Coronary artery (tissue), 2 donors: Measurements from ENCODE around the gene SLC49A3.
"Not testable (repeated sequence)": the region's sequence is repeated elsewhere in the genome, so short reads cannot be mapped to it uniquely, and the experiment has no call there.

Experiments used
- DNase-seq: peaks from one replicate; pipeline ENCODE4 v3.0.0-alpha.2; 2017; ENCODE audit warnings: low spot score
- H3K27ac ChIP-seq, 2 donors: fragments of 200-600 bp; sonication (generic); one replicate each; pipeline ENCODE4 v1.5.1; 2016 to 2019
- H3K4me3 ChIP-seq: fragments of 200-600 bp; sonication (generic); 2 replicates; pipeline ENCODE4 v1.5.1; 2016; ENCODE audit warnings: mild to moderate bottlenecking, moderate library complexity
- TF ChIP-seq, protein P1 (sequence below): fragments of 200-600 bp; sonication (generic); IDR thresholded peaks from one replicate; pipeline ENCODE4 v1.5.1; 2019; ENCODE audit warnings: antibody characterized with exemption

SLC49A3 gene

DNA sequence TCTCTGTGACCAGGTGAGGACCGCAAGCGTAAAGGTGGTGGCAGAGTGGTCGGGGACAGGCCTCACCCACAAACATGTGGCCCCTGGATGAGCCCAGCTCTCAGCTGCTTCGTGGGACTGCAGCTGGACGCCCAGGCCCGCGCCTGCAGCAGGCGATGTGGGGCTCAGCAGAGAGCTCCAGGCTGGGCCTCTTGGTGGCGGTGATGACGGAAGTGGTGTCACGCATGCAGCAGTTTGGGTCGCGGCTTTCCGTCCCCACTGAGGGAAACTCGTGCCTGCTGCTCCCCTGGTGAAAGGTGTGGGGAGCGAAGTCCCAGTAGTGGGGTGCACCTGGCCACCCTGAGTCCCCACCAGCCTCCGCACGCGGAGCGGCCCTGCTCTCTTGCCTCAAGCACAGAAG is 43.5 kb upstream of the SLC49A3 start:
- Histone ChIP-seq H3K27ac (no peak overlapping the region), H3K4me3 (no peak overlapping the region)
- TF ChIP-seq, protein P1, sequence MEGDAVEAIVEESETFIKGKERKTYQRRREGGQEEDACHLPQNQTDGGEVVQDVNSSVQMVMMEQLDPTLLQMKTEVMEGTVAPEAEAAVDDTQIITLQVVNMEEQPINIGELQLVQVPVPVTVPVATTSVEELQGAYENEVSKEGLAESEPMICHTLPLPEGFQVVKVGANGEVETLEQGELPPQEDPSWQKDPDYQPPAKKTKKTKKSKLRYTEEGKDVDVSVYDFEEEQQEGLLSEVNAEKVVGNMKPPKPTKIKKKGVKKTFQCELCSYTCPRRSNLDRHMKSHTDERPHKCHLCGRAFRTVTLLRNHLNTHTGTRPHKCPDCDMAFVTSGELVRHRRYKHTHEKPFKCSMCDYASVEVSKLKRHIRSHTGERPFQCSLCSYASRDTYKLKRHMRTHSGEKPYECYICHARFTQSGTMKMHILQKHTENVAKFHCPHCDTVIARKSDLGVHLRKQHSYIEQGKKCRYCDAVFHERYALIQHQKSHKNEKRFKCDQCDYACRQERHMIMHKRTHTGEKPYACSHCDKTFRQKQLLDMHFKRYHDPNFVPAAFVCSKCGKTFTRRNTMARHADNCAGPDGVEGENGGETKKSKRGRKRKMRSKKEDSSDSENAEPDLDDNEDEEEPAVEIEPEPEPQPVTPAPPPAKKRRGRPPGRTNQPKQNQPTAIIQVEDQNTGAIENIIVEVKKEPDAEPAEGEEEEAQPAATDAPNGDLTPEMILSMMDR, result no peak
- no peak for DNase-seq

DNA sequence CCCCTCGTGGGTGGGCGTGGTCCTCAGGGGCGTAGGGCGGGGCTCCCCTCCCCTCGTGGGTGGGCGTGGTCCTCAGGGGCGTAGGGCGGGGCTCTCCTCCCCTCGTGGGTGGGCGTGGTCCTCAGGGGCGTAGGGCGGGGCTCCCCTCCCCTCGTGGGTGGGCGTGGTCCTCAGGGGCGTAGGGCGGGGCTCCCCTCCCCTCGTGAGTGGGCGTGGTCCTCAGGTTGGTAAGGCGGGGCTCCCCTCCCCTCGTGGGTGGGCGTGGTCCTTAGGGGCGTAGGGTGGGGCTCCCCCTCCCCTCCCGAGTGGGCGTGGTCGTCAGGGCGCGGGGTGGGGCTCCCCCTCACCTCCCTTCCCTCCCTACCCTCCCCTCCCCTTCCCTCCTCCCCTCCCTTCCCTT is 43.0 kb upstream of the SLC49A3 start:
- H3K4me3 ChIP-seq, DNase-seq, H3K27ac ChIP-seq: not testable (repeated sequence)

DNA sequence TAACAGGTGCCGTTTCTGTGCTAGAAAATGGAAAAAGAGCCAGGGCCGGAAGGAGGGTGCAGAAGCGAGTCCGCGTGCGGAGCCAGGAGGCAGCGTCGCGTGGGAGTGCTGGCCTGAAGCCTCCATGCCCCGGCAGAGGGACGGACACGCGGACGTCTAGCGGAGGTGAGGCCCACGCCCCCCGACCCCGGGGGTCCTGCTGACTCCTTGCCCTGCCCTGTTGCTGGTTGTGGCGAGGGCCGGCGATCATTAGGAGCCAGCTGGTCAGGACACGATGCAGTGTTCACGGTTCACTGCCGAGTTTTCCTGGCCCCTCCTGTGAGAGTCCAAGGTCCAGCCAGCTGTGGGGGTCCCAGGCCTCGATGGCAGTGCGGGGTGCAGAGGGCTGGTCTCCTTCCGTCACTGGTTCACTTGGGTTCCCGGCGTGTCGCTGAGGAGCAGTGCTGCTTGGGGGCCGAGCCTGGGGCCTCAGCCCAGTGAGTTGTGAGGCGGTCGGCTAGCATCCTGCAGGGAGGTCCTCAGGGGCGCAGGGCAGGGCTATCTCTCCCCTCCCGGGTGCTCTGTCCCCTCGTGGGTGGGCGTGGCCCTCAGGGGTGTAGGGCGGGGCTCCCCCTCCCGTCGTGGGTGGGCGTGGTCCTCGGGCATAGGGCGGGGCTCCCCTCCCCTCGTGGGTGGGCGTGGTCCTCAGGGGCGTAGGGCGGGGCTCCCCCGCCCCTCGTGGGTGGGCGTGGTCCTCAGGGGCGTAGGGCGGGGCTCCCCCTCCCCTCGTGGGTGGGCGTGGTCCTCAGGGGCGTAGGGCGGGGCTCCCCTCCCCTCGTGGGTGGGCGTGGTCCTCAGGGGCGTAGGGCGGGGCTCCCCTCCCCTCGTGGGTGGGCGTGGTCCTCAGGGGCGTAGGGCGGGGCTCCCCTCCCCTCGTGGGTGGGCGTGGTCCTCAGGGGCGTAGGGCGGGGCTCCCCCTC is 42.3 kb upstream of the SLC49A3 start:
- not testable (repeated sequence) for H3K27ac ChIP-seq, H3K4me3 ChIP-seq, DNase-seq

DNA sequence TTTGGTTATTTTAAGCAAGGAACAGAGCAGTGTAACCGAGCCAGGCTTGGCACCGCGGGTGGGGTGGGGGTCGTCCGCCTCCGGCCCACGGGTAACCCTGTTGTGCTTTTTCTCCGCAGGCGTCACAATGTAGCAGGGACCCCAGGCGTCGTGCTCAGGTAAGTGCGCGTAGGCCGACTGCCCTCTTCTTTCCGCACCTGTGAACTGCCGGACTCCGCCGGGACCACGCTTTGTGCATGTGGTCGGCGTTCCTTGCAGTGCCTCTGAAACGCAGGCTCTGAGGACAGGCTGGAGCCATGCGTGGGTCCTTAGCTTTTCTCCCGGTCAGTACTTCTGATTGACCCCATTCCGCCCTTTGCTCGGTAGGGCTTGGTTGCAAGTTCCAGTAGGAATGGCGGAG is 41.6 kb upstream of the SLC49A3 start:
- Histone ChIP-seq H3K27ac (no peak overlapping the region), H3K4me3 (no peak overlapping the region)
- TF ChIP-seq, protein P1, result no peak
- DNase-seq, result no peak

DNA sequence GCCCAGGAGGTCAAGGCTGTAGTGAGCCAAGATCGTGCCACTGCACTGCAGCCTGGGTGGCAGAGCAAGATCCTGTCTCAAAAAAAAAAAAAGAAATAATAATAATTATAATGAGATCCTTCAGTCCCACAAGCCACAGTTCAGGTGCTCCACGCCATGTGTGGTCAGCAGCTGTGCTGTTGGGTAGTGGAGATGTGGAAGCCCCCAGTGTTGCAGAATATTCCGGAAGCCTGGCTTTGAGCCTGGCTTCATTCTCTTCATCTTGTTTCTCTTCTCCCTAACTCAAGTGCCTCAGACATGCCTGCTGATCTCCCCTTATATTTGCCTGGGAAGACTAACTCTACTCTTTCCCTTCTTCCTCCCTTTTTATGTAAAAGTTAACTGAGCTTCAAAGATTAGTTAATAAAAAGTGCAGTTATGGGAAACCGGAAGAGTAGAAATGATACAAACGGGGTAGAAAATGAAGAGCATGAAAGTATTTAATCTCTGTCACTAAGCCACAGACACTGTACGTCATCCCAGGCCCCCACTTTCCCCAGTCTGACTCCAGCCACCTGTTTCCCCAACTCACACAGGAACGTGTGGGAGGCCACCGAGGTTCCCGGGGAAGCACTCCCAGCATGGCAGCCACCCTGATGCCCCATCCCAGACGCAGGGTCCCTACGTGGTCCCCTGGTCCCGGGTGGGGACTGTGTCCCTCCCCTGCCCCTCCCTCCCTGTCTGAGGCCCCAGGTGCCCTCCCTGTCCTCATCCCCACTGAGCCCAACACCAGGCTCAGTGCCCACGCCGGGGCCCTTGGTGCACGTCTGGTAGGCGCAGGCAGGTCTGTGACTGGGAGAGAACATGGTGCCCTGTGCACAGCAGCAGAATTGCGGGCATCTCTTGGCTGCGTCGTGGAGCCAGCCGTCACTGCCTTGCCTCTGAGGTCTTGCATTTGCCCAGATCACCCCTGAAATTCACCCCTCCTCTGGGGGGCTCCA is 40.7 kb upstream of the SLC49A3 start:
- DNase-seq, result no peak
- Histone ChIP-seq H3K4me3 (no peak overlapping the region), H3K27ac (no peak overlapping the region)
- TF ChIP-seq, protein P1, result no peak

DNA sequence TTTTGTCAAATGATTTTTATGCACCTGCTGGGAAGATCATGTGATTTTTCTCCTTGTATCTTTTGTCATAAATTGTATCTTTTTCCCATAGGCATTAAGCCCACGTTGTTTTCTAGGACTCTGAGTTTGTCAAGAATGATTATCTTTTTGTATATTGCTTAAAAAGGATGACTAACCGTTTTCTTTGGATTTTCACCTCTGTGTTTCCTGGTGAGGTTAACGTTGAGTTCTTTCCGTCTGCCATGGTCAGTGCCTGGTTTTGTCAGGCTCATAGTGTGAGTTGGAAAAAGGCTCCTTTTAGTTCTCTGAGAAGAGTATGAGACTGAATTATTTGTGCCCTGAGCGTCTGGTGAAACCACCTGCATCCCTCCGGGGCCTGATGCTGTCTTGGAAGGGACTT is 38.6 kb upstream of the SLC49A3 start:
- TF ChIP-seq, protein P1, result no peak
- no peak overlapping the region for H3K27ac ChIP-seq
- no peak for DNase-seq
- no peak overlapping the region for H3K4me3 ChIP-seq

DNA sequence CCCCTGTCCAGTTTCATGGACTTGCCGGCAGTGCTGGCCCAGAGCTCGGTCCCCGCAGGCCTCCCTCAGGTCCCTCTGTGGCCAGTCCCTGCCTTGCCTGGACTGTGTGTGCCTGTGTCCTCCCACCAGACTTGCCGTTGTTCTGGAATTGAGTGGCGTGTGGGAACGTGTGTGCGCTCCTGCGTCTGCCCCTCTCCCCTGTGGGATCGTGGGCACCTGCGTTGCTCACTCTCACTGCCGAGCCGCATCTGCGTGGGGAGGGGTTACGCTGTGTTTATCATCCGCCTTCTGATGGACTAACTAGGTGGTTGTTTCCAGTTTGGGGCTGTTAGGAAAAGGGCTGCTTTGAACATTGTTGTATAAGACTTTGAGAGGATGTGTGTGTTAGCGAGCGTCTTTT is 37.9 kb upstream of the SLC49A3 start:
- TF ChIP-seq, protein P1, result no peak
- Histone ChIP-seq H3K27ac (peak overlapping the region in 1 of 2 donors; percentile 21), H3K4me3 (no peak overlapping the region)
- no peak for DNase-seq
